Measurements from ENCODE around the gene DEFB115. TPM values are rescaled to one million over a fixed set of nuclear protein-coding genes. Genes with fewer than 3 reads are reported as not detected.
"Not testable (repeated sequence)": the region's sequence is repeated elsewhere in the genome, so short reads cannot be mapped to it uniquely, and the experiment has no call there.

The DEFB115 gene, protein sequence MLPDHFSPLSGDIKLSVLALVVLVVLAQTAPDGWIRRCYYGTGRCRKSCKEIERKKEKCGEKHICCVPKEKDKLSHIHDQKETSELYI
- total RNA-seq: not detected

DNA sequence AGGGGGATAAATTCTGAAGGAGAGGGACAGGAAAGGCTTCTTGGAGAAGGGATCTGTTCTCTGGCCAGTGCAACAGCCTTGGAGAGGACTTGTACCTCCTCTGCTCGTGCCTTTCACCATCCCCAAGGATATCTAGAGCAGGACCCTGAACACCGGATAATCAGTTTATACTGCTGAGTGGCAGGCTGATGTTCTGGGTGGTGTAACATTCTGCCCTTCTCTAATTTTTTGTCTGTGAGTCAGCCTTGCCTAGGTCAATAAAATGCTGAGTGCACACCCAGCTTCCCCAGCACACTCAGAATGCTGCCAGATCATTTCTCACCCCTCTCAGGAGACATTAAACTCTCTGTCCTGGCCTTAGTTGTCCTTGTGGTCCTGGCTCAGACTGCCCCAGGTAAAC is at the start of gene DEFB115:
Gene DEFB115 (plus strand): TSS at position 301 of the 400 bp plus-strand sequence. CDS start 0 bp downstream, at position 301.
- no peak for DNase-seq (ENCODE audit: low spot score)

DNA sequence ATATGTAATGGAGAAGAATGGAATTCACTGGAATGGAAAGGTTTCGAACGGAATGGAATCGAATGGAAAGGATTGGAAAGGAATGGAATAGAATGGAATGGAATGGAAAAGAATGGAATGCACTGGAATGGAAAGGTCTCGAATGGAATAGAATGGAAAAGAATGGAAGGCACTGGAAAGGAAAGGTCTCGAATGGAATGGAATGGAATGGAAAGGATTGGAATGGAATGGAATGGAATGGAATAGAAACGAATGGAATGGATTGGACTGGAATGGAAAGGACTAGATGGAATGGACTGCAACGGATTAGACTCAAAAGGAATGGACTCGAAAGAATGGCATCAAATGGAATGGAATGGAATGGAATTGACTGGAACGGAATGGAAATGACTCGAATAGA is 20.5 kb upstream of the DEFB115 start:
- no peak for DNase-seq (ENCODE audit: low spot score)

DNA sequence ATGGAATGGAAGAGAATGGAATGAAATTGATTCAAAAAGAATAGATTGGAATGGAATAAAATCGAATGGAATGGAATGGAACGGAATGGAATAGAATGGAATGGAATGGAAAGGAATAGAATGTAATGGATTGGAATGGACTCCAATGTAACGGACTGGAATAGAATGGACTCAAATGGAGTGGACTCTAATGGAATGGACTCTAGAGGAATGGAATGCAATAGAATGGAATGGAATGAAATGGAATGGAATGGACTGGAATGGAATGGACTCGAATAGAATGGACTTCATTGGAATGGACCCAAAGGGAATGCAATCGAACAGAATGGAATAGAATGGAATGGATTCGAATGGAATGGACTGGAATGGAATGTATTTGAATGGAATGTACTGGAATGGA is 19.7 kb upstream of the DEFB115 start:
- DNase-seq (ENCODE audit: low spot score): no peak

DNA sequence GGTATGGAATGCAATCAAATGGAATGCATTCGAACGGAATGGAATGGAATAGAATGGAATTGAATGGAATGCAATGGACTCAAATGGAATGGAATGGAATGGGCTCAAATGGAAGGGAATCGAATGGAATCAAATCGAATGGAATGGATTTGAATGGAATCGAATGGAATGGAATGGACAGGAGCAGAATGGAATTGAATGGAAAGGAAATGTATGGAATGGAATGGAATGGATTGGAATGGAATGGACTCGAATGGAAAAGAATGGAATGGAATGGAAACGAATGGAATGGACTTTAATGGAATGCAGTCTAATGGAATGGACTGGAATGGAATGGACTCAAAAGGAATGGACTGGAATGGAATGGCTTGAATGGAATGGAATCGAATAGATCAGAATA is 18.3 kb upstream of the DEFB115 start:
- DNase-seq (ENCODE audit: low spot score): no peak

DNA sequence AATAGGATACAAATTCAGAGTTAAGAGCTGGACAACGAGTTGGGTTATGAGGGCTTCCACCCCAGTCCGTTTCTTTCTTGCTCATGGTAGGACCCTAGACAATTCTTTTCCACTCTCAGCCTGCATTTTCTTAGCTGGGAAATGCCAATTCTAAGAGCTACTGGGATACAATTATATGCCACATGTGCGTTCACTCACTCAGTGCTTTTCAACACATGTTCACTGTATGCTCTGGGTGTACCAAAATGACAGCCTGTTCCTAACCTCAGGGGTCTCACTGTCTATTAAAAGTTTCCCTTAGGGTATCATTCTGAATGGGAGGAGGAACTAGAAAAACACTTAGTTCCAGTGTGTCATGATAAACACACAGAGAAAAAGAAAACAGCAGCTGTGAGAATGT is 505 bp upstream of the DEFB115 start:
- no peak for DNase-seq (ENCODE audit: low spot score)

DNA sequence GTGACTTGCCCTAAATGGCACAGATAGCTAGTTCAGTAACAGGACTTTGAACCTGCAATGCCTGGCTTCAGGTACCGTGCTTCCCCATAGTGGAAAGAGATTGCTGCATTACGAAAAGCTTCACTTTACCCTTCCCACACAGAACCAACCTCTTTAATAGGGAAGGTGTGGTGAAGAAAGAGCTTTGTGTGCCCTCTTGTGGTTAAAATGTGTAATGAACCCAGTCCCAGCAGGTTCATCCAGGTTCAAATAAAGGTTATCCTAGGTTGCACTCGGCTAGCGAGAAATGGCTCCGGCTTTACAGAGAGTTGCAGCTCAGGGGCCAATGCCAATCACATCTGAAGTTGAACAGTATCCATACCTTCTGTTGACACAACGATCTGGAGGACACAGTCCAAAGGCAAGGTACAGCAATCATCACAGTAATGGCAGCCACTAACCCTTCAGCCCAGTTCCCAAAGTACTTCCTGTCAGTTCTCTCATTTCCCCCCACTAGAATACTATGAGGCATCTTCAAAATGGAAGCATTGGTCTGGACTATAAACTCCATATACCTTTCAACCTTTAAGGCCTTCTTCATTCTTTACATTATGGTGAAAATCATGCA is 3.0 kb downstream of the DEFB115 start:
- no peak for DNase-seq (ENCODE audit: low spot score)

DNA sequence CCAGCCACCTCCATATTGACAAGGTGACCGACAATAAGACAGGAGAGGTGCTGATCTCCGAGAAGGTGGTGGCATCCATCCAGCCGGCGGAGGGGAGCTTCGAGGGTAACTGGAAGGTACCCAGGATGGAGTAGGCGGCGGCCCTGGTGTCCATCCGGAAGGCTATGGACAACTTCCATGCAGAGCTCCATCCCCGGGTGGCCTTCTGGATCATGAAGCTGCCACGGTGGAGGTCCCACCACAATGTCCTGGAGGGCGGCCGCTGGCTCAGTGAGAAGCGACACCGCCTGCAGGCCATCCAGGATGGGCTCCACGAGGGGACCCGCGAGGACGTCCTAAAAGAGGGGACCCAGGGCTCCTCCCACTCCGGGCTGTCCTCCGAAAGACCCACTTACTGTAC is 17.0 kb downstream of the DEFB115 start:
- DNase-seq (ENCODE audit: low spot score): no peak

DNA sequence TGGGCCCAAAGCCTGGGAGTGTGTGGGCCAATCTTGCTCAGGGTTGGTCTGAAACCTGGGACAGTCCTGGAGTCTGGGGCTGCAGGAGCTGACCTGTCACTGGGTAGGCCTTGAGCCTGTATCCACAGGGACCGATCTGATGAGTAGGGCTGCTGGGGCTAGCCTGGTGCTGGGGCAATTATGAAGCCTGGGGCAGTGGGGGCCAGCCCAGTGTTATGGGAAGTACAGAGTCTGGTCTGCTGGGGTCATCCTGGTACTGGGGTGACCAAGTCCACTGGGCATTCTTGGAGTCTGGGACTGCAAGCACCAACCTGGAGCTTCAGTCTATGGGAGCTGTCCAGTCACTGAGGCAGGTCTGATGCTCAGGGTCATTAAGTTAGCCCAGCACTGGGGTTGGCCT is 20.7 kb downstream of the DEFB115 start:
- no peak for DNase-seq (ENCODE audit: low spot score)

DNA sequence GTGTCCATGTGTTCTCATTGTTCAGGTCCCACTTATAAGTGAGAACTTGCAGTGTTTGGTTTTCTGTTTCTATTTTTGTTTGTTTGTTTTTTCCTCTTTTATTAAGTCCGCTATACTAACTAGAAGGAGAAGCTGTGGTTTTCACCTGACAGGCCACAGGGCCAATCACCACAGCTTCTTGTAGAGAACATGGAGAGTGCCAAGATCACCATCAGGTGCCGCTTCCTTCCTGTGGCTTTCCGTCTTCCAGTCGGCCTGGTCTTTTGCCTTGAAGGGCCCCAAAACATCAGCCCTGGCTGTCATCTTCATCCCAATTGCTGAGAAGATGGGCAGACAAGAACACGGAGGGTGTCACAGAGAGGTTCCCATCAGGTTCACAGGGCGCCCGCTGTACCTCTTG is 27.5 kb downstream of the DEFB115 start:
- DNase-seq (ENCODE audit: low spot score): not testable (repeated sequence)

DNA sequence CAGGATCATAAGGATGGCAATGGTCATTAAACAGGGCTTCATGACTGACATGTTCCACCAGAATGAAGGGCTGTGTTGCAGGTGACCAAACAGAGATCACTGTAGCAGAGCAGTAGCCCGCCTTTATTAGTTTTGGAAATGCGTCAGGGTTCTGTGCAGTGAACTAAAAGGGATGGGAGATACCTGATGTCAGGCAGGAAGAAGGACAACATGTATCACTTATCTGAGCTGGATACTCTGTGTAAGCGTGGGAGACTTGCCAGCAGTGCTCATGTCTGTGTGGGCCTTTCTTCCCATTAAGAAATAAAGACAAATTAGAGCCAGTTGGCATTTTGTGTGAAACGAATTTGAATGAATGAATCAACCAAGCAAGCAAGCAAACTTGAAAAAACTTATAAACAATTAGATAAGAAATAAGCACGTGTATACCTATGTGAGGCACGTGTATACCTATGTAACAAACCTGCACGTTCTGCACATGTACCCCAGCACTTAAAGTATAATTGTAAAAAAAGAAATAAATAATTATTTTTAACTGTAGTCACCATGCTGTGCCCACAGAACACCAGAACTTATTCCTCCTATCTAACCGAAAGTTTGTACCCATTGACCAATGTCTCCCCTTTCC is 51.2 kb downstream of the DEFB115 start, which contains the start of gene DEFB116:
Gene DEFB116 (minus strand): TSS at position 51 of the 628 bp plus-strand sequence. CDS start 0 bp downstream, at position 51.
- no peak for DNase-seq (ENCODE audit: low spot score)

Other genes starting within 250 kb of the DEFB115 start
- not detected for gene DEFB116, start 50.9 kb downstream of the DEFB115 start, total RNA-seq
- not detected for gene DEFB118, start 110.9 kb downstream of the DEFB115 start, total RNA-seq
- gene DEFB119, start 132.9 kb downstream of the DEFB115 start, total RNA-seq: not detected
- not detected for gene DEFB121, start 148.6 kb downstream of the DEFB115 start, total RNA-seq
- not detected for gene DEFB123, start 183.0 kb downstream of the DEFB115 start, total RNA-seq
- 0.81 TPM for gene DEFB124, start 217.5 kb downstream of the DEFB115 start, total RNA-seq
- gene REM1, start 217.6 kb downstream of the DEFB115 start, total RNA-seq: 2.3 TPM

All from mucosa of gallbladder (tissue), 1 donor.